Measurements from ENCODE around the gene PRORP. TPM values are rescaled to one million over a fixed set of nuclear protein-coding genes. Genes with fewer than 3 reads are reported as not detected.
"Not testable (repeated sequence)": the region's sequence is repeated elsewhere in the genome, so short reads cannot be mapped to it uniquely, and the experiment has no call there.

The PRORP gene
- total RNA-seq, 1 donor from 2014 or later, result 38.0 TPM

DNA sequence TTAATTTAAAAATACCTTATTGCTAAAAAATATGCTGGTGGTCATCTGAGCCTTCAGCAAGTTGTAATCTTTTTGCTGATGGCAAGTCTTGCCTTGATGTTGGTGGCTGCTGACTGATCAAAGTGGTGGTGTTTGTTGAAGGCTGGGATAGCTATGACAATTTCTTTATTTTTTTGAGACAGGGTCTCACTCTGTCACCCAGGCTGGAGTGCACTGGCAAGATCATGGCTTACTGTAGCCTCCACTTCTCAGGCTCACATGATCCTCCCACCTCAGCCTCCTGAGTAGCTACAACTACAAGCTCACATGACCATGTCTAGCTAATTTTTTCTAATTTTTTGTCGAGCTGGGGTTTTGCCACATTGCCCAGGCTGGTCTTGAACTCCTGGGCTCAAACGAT lies 24.8 kb downstream of the PRORP start:
- peaks cover 19% of the 10 kb centered on the region for H3K36me3 Mint-ChIP-seq (ENCODE audit: low read depth)

DNA sequence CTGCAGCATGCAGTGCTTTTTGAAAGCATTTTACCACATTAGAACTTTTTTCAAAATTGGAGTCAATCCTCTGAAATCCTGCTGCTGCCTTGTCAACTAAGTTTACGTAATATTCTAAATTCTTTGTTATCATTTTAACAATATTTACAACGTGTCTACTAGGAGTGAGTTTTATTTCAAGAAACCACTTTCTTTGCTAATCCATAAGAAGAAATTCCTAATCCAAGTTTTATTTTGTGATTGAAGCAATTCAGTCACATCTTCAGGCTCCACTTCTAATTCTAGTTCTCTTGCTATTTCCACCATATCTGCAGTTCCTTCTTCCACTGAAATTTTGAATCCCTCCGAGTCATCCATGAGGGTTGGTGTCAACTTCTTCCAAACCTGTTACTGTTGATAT lies 25.4 kb downstream of the PRORP start:
- intact Hi-C loops (cut with micrococcal nuclease), result no loop called here
- no peak overlapping the region for H3K4me3 Mint-ChIP-seq
- H3K36me3 Mint-ChIP-seq (ENCODE audit: low read depth), result peaks cover 19% of the 10 kb centered on the region
- DNase-seq (ENCODE audit: low spot score), result no peak
- no peaks in the 10 kb centered on the region for H3K9me3 Mint-ChIP-seq
- peaks cover 18% of the 10 kb centered on the region for H3K4me1 Mint-ChIP-seq (ENCODE audit: low read depth)
- H3K27me3 Mint-ChIP-seq (ENCODE audit: insufficient read depth), result no peaks in the 10 kb centered on the region
- peak overlapping the region; percentile 38 for H3K27ac Mint-ChIP-seq

More for the DNA sequence above, 24.8 kb downstream of the PRORP start:
- H3K27me3 Mint-ChIP-seq (ENCODE audit: insufficient read depth), result no peaks in the 10 kb centered on the region
- peaks cover 18% of the 10 kb centered on the region for H3K4me1 Mint-ChIP-seq (ENCODE audit: low read depth)
- no peak overlapping the region for H3K27ac Mint-ChIP-seq
- DNase-seq (ENCODE audit: low spot score), result no peak
- H3K4me3 Mint-ChIP-seq, result no peak overlapping the region
- intact Hi-C loops (cut with micrococcal nuclease), result no loop called here
- H3K9me3 Mint-ChIP-seq, result no peaks in the 10 kb centered on the region

DNA sequence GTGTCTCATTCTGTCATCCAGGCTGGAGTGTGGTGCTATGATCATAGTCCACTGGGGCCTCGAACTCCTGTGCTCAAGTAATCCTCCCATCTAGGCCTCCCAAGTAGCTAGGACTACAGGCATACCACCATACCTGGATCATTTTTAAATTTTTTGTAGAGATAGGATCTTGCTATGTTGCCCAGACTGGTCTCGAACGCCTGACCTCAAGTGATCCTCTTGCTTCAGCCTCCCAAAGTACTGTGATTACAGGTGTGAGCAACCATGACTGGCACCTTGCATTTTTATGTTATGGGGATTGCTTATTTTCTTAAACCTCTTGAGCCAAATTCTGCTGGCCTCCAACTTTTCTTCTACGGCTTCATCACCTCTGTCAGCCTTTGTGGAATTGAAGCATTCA lies 26.9 kb downstream of the PRORP start:
- Mint-ChIP-seq H3K36me3 (ENCODE audit: low read depth) (peaks cover 19% of the 10 kb centered on the region), H3K4me1 (ENCODE audit: low read depth) (peaks cover 20% of the 10 kb centered on the region), H3K9me3 (no peaks in the 10 kb centered on the region), H3K27me3 (ENCODE audit: insufficient read depth) (no peaks in the 10 kb centered on the region), H3K4me3 (no peak overlapping the region), H3K27ac (no peak overlapping the region)
- DNase-seq (ENCODE audit: low spot score), result no peak
- intact Hi-C loops (cut with micrococcal nuclease), result no loop called here

- DNase-seq (ENCODE audit: low spot score); intact Hi-C loops (cut with micrococcal nuclease); H3K27ac Mint-ChIP-seq; H3K4me3 Mint-ChIP-seq; H3K27me3 Mint-ChIP-seq (ENCODE audit: insufficient read depth); H3K9me3 Mint-ChIP-seq: not testable (repeated sequence)
- peaks cover 38% of the 10 kb centered on the region for H3K4me1 Mint-ChIP-seq (ENCODE audit: low read depth)
- H3K36me3 Mint-ChIP-seq (ENCODE audit: low read depth), result peaks cover 20% of the 10 kb centered on the region
These were observed 30.2 kb downstream of the PRORP start for GRCh38 chr14:35152531-35152930.

DNA sequence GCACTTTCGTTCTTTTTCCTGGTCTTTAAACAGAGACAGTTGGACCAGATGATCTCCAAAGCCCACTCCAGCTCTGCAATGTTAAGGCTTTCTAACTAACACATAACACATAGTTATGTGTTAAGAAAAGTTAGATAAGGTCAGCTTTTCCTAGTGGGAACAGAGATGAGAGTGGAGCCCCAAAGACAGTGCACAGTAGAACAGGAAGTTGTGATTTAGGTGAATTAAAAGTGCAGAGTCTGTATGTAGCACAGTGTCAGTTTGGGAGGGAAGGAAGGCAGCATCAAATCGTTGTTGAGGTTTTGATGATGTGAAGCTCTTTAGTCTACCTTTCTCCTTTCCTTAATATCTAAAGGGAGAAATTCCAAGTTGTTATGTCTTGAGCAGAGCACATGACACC lies 31.7 kb downstream of the PRORP start:
- Mint-ChIP-seq H3K27me3 (ENCODE audit: insufficient read depth) (no peaks in the 10 kb centered on the region), H3K36me3 (ENCODE audit: low read depth) (peaks cover 19% of the 10 kb centered on the region), H3K9me3 (no peaks in the 10 kb centered on the region), H3K4me3 (no peak overlapping the region), H3K27ac (no peak overlapping the region), H3K4me1 (ENCODE audit: low read depth) (peaks cover 40% of the 10 kb centered on the region)
- intact Hi-C loops (cut with micrococcal nuclease), result no loop called here
- DNase-seq (ENCODE audit: low spot score), result no peak

GRCh38 chr14:35155962-35156361 lies 33.6 kb downstream of the PRORP start:
- Mint-ChIP-seq H3K27ac (peak overlapping the region; percentile 57), H3K27me3 (ENCODE audit: insufficient read depth) (no peaks in the 10 kb centered on the region), H3K9me3 (no peaks in the 10 kb centered on the region), H3K4me1 (ENCODE audit: low read depth) (peaks cover 54% of the 10 kb centered on the region), H3K4me3 (peak overlapping the region; percentile 42), H3K36me3 (ENCODE audit: low read depth) (peaks cover 13% of the 10 kb centered on the region)
- intact Hi-C loops (cut with micrococcal nuclease), result loop anchor here (2.0 kb wide), 1 partner anchor 33 kb away; the partner anchor contains the start of gene PRORP
- peak; percentile 16 for DNase-seq (ENCODE audit: low spot score)

GRCh38 chr14:35158491-35158890 lies 36.1 kb downstream of the PRORP start:
- Mint-ChIP-seq H3K36me3 (ENCODE audit: low read depth) (peaks cover 15% of the 10 kb centered on the region), H3K27ac (no peak overlapping the region), H3K27me3 (ENCODE audit: insufficient read depth) (no peaks in the 10 kb centered on the region), H3K4me1 (ENCODE audit: low read depth) (peaks cover 76% of the 10 kb centered on the region), H3K9me3 (no peaks in the 10 kb centered on the region), H3K4me3 (no peak overlapping the region)
- no peak for DNase-seq (ENCODE audit: low spot score)
- intact Hi-C loops (cut with micrococcal nuclease), result no loop called here

DNA sequence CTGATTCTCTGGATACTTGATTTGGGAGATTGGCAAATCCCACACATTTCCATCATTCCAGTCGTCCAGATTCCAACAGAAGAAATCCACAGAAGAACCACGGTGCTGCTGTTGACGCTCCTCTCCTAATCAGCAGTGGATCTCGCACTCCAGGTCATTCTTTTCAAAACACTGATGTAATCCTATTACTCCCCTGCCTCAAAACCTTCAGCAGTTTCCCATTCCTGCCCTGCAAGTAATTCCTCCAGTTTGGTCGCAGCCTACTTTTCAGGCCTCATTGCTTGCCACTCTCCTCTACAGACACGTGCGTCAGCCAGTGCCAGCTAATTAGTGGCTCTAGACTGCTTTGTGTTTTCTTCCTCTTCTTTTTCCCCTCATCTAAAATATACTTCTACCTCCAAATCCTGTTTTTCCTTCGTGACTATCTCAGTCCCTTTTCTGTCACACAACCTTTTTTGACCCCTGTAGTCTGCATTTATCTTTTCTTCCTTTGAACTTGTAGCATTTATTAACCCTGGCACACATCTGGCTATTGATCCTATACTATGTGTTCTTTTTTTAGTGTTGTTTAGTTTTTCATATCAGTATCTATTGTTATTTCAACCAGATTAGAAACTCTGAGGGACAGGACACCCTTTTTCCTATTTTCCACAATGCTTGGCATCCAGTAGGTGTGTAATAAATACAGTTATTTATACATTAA lies 36.8 kb downstream of the PRORP start:
- no peak overlapping the region for H3K27ac Mint-ChIP-seq
- H3K27me3 Mint-ChIP-seq (ENCODE audit: insufficient read depth), result no peaks in the 10 kb centered on the region
- peaks cover 75% of the 10 kb centered on the region for H3K4me1 Mint-ChIP-seq (ENCODE audit: low read depth)
- peaks cover 13% of the 10 kb centered on the region for H3K36me3 Mint-ChIP-seq (ENCODE audit: low read depth)
- H3K9me3 Mint-ChIP-seq, result no peaks in the 10 kb centered on the region
- DNase-seq (ENCODE audit: low spot score), result no peak
- intact Hi-C loops (cut with micrococcal nuclease), result no loop called here
- no peak overlapping the region for H3K4me3 Mint-ChIP-seq

- Mint-ChIP-seq H3K4me3 (peak overlapping the region; percentile 5), H3K4me1 (ENCODE audit: low read depth) (peaks cover 67% of the 10 kb centered on the region), H3K9me3 (no peaks in the 10 kb centered on the region), H3K27ac (peak overlapping the region; percentile 81), H3K27me3 (ENCODE audit: insufficient read depth) (no peaks in the 10 kb centered on the region), H3K36me3 (ENCODE audit: low read depth) (peaks cover 13% of the 10 kb centered on the region)
- no peak for DNase-seq (ENCODE audit: low spot score)
- intact Hi-C loops (cut with micrococcal nuclease), result loop anchor here (5.0 kb wide), 1 partner anchor 157 kb away; no protein-coding TSS in a partner anchor
These were observed 37.5 kb downstream of the PRORP start for GRCh38 chr14:35159742-35160409.

DNA sequence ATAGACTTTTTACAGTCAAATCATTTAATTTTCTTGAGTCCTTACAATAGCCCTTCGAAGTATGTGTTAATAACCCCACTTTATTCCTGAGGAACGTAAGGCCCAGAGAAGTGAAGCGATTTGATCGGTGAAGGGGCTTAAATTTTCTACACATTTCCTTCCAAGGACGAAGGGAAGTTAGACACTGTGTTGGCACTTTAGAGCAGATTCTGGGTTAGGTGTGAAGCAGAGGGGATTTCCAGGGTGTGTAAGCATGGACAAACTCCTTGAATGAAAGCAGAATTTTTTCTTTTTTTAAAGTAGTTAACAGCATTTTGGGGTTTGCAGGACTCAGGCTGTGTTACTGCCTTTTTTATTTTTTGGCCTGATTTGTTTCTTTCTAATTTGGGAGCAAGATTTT lies 38.9 kb downstream of the PRORP start:
- DNase-seq (ENCODE audit: low spot score), result peak; percentile 44
- Mint-ChIP-seq H3K4me3 (peak overlapping the region; percentile 54), H3K27ac (peak overlapping the region; percentile 66), H3K27me3 (ENCODE audit: insufficient read depth) (no peaks in the 10 kb centered on the region), H3K36me3 (ENCODE audit: low read depth) (peaks cover 21% of the 10 kb centered on the region), H3K4me1 (ENCODE audit: low read depth) (peaks cover 57% of the 10 kb centered on the region), H3K9me3 (no peaks in the 10 kb centered on the region)
- intact Hi-C loops (cut with micrococcal nuclease), result loop anchor here (1.0 to 5.0 kb wide), 3 partner anchors 43 to 255 kb away; no protein-coding TSS in a partner anchor

- Mint-ChIP-seq H3K36me3 (ENCODE audit: low read depth) (peaks cover 21% of the 10 kb centered on the region), H3K4me3 (no peak overlapping the region), H3K27me3 (ENCODE audit: insufficient read depth) (no peaks in the 10 kb centered on the region), H3K9me3 (no peaks in the 10 kb centered on the region), H3K4me1 (ENCODE audit: low read depth) (peaks cover 52% of the 10 kb centered on the region), H3K27ac (no peak overlapping the region)
- no peak for DNase-seq (ENCODE audit: low spot score)
- intact Hi-C loops (cut with micrococcal nuclease), result loop anchor here (5.0 kb wide), 1 partner anchor 154 kb away; no protein-coding TSS in a partner anchor
These were observed 41.0 kb downstream of the PRORP start for GRCh38 chr14:35163384-35163783.

GRCh38 chr14:35164849-35165248 lies 42.5 kb downstream of the PRORP start:
- no peak overlapping the region for H3K4me3 Mint-ChIP-seq
- DNase-seq (ENCODE audit: low spot score), result no peak
- intact Hi-C loops (cut with micrococcal nuclease), result loop anchor here (5.0 kb wide), 1 partner anchor 152 kb away; no protein-coding TSS in a partner anchor
- H3K27ac Mint-ChIP-seq, result no peak overlapping the region
- no peaks in the 10 kb centered on the region for H3K9me3 Mint-ChIP-seq
- H3K36me3 Mint-ChIP-seq (ENCODE audit: low read depth), result peaks cover 20% of the 10 kb centered on the region
- no peaks in the 10 kb centered on the region for H3K27me3 Mint-ChIP-seq (ENCODE audit: insufficient read depth)
- peaks cover 41% of the 10 kb centered on the region for H3K4me1 Mint-ChIP-seq (ENCODE audit: low read depth)

DNA sequence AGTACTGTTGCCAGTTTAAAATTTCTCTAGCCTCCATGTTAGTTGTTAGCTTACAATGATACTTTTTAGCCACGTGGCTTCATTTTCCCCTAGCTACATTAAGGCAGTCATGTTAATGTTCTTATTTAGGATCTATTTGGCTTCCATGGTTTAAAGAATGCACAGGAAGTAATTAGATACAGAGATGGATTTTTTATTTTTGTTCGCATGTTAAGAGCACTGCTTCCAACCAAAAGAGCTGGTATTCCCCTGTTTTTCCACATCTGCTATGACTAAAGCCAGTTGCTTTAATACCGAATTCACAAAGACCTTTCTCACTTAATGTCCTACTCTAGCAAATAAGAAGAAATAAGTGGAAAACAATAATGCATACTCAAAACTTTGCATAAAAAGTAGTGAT lies 45.1 kb downstream of the PRORP start:
- H3K9me3 Mint-ChIP-seq, result no peaks in the 10 kb centered on the region
- H3K27ac Mint-ChIP-seq, result no peak overlapping the region
- peaks cover 15% of the 10 kb centered on the region for H3K4me1 Mint-ChIP-seq (ENCODE audit: low read depth)
- intact Hi-C loops (cut with micrococcal nuclease), result no loop called here
- H3K27me3 Mint-ChIP-seq (ENCODE audit: insufficient read depth), result no peaks in the 10 kb centered on the region
- H3K4me3 Mint-ChIP-seq, result no peak overlapping the region
- no peak for DNase-seq (ENCODE audit: low spot score)
- peaks cover 33% of the 10 kb centered on the region for H3K36me3 Mint-ChIP-seq (ENCODE audit: low read depth)

Data from activated T-helper 1 cell treated with anti-CD3 and anti-CD28 coated beads, Interleukin-12 subunit alpha, Interleukin-12 subunit beta, Interleukin-2, Interleukin-4 antibody, amounts not matched to agents 30 ng/mL and 10 ng/mL and 1 ng/mL, durations not matched to agents 14 hours and 24 hours and 36 hours (primary cell).